K562 (cell line): ENCODE data around the gene RTBDN. TPM values are rescaled to one million over a fixed set of nuclear protein-coding genes. Genes with fewer than 3 reads are reported as not detected.

ENCODE experiments used
- CTCF ChIP-seq, 3 experiments: IDR thresholded peaks in 2 of 3; conservative IDR thresholded peaks in 1 of 3; 2 replicates each; pipeline ENCODE4 v1.5.1; 2011 to 2012; ENCODE audit warnings: low read length in 3 of 3, mild to moderate bottlenecking in 3 of 3, control low read depth in 2 of 3, improper control_type of control experiment in 1 of 3, inconsistent platforms in 1 of 3, low read depth in 1 of 3, mixed read lengths in 1 of 3, moderate library complexity in 1 of 3; ENCODE audit not compliant: insufficient read depth in 2 of 3
- HDAC8 ChIP-seq: fragments of 450-650 bp; IDR thresholded peaks from 2 replicates; pipeline ENCODE4 v1.6.1; 2016; ENCODE audit warnings: mild to moderate bottlenecking, missing genetic modification characterization, moderate library complexity, missing compliant biosample characterization
- PHF20 ChIP-seq: fragments of 450-650 bp; IDR thresholded peaks from 2 replicates; pipeline ENCODE4 v1.6.1; 2018; ENCODE audit not compliant: partially characterized antibody
- RB1 ChIP-seq: fragments of 450-650 bp; IDR thresholded peaks from 2 replicates; pipeline ENCODE4 v1.6.1; 2017; ENCODE audit warnings: low read depth, mild to moderate bottlenecking
- SMC3 ChIP-seq: conservative IDR thresholded peaks from 2 replicates; pipeline ENCODE4 v1.6.1; 2011; ENCODE audit warnings: low read depth, low read length, improper control_type of control experiment; ENCODE audit not compliant: insufficient read depth
- TOE1 ChIP-seq, 2 experiments: fragments of 450-650 bp in 1 of 2; sonication (generic) in 1 of 2; formaldehyde crosslinking in 1 of 2; IDR thresholded peaks; 2 replicates each; pipeline versions ENCODE4 v1.7.1 to v1.8.0; 2016 to 2022; ENCODE audit warnings: borderline replicate concordance in 2 of 2, mild to moderate bottlenecking in 2 of 2, antibody characterized with exemption in 1 of 2, inconsistent platforms in 1 of 2, low read depth in 1 of 2, missing genetic modification reagents in 1 of 2, moderate library complexity in 1 of 2
- XRCC5 ChIP-seq: fragments of 200-400 bp; formaldehyde crosslinking; IDR thresholded peaks from 2 replicates; pipeline ENCODE4 v1.6.1; 2017; ENCODE audit warnings: low read depth, mild to moderate bottlenecking, low read length
- ZBTB7A ChIP-seq: IDR thresholded peaks from 2 replicates; pipeline ENCODE4 v1.6.1; 2011; ENCODE audit warnings: low read depth, mild to moderate bottlenecking, low read length, moderate library complexity, borderline replicate concordance; ENCODE audit not compliant: control insufficient read depth
- ZNF146 ChIP-seq: IDR thresholded peaks from one replicate; pipeline ENCODE4 v1.6.1; 2018; ENCODE audit warnings: missing compliant biosample characterization; ENCODE audit not compliant: unreplicated experiment
- ZNF224 ChIP-seq: sonication (generic); formaldehyde crosslinking; IDR thresholded peaks from 2 replicates; pipeline ENCODE4 v1.8.0; 2022; ENCODE audit warnings: mild to moderate bottlenecking, missing genetic modification reagents
- polyA plus RNA-seq, 8 experiments: library from polyadenylated mRNA; depleted of rRNA in 4 of 8; stranded (reverse) in 5 of 8; unstranded in 3 of 8; fragments of >200 nt; fragmentation: Nextera tagmentation in 2 of 8; fragmentation: Illumina TruSeq in 1 of 8; extraction: Ambion mirVana in 2 of 8; extraction: Trizol in 1 of 8; gene quantifications; 2 replicates each; pipeline versions ENCODE4 v1.2.1 to v1.2.3, GENCODE V29; 2011 to 2014; ENCODE audit warnings: inconsistent platforms in 1 of 8, missing spikeins in 1 of 8
- total RNA-seq, 7 experiments: library from RNA; depleted of rRNA in 6 of 7; stranded (reverse); fragments of >200 nt in 6 of 7; fragmentation: Illumina TruSeq in 2 of 7; extraction: Trizol in 2 of 7; gene quantifications; 2 replicates each; pipeline versions ENCODE4 v1.2.1 to v1.2.3, GENCODE V29; 2011 to 2021; ENCODE audit warnings: low replicate concordance in 1 of 7
- TF ChIP-seq, protein P1 (sequence below): IDR thresholded peaks from 2 replicates; pipeline ENCODE4 v1.6.1; 2011; ENCODE audit warnings: borderline replicate concordance, low read depth, mild to moderate bottlenecking, moderate library complexity, low read length; ENCODE audit not compliant: insufficient read depth, poor library complexity, severe bottlenecking
- TF ChIP-seq, protein P2 (sequence below): fragments of 450-650 bp; IDR thresholded peaks from 2 replicates; pipeline ENCODE4 v1.7.1; 2018; ENCODE audit warnings: mild to moderate bottlenecking, low read depth; ENCODE audit not compliant: partially characterized antibody
- TF ChIP-seq, protein P3 (sequence below): fragments of 450-650 bp; IDR thresholded peaks from 2 replicates; pipeline ENCODE4 v1.6.1; 2017; ENCODE audit warnings: antibody characterized with exemption, mild to moderate bottlenecking

RTBDN gene
- total and polyA plus RNA-seq, 9 of the 15 experiments (the other 6 are each of a cell fraction or from before 2014, with no cell fraction given), result 0.20 to 2.3 (median 0.72) TPM; not detected in 1

GRCh38 chr19:12777217-12778016 lies 57.0 kb downstream of the RTBDN start (continued):
- TF ChIP-seq, protein P1, sequence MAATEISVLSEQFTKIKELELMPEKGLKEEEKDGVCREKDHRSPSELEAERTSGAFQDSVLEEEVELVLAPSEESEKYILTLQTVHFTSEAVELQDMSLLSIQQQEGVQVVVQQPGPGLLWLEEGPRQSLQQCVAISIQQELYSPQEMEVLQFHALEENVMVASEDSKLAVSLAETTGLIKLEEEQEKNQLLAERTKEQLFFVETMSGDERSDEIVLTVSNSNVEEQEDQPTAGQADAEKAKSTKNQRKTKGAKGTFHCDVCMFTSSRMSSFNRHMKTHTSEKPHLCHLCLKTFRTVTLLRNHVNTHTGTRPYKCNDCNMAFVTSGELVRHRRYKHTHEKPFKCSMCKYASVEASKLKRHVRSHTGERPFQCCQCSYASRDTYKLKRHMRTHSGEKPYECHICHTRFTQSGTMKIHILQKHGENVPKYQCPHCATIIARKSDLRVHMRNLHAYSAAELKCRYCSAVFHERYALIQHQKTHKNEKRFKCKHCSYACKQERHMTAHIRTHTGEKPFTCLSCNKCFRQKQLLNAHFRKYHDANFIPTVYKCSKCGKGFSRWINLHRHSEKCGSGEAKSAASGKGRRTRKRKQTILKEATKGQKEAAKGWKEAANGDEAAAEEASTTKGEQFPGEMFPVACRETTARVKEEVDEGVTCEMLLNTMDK, result peak; percentile 80
- peak; percentile 90 for TF ChIP-seq XRCC5
- TF ChIP-seq SMC3, result peak; percentile 86
- TF ChIP-seq ZBTB7A, result peak; percentile 85
- TF ChIP-seq PHF20, result peak; percentile 14
- TF ChIP-seq RB1, result peak; percentile 85
- TF ChIP-seq, protein P2, sequence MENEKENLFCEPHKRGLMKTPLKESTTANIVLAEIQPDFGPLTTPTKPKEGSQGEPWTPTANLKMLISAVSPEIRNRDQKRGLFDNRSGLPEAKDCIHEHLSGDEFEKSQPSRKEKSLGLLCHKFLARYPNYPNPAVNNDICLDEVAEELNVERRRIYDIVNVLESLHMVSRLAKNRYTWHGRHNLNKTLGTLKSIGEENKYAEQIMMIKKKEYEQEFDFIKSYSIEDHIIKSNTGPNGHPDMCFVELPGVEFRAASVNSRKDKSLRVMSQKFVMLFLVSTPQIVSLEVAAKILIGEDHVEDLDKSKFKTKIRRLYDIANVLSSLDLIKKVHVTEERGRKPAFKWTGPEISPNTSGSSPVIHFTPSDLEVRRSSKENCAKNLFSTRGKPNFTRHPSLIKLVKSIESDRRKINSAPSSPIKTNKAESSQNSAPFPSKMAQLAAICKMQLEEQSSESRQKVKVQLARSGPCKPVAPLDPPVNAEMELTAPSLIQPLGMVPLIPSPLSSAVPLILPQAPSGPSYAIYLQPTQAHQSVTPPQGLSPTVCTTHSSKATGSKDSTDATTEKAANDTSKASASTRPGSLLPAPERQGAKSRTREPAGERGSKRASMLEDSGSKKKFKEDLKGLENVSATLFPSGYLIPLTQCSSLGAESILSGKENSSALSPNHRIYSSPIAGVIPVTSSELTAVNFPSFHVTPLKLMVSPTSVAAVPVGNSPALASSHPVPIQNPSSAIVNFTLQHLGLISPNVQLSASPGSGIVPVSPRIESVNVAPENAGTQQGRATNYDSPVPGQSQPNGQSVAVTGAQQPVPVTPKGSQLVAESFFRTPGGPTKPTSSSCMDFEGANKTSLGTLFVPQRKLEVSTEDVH, result no peak
- no peak for TF ChIP-seq ZNF224 (CRISPR knock-in tag)
- TF ChIP-seq CTCF (IDR thresholded peaks at IDR 0.05 in 2 of 3, conservative IDR thresholded peaks at IDR 0.05 in 1 of 3; ENCODE audit: insufficient read depth in 2 of 3, low read depth in 1 of 3, low read length in 3 of 3), result peak; percentile 90 to 96 (median 93)
- TF ChIP-seq, protein P3, sequence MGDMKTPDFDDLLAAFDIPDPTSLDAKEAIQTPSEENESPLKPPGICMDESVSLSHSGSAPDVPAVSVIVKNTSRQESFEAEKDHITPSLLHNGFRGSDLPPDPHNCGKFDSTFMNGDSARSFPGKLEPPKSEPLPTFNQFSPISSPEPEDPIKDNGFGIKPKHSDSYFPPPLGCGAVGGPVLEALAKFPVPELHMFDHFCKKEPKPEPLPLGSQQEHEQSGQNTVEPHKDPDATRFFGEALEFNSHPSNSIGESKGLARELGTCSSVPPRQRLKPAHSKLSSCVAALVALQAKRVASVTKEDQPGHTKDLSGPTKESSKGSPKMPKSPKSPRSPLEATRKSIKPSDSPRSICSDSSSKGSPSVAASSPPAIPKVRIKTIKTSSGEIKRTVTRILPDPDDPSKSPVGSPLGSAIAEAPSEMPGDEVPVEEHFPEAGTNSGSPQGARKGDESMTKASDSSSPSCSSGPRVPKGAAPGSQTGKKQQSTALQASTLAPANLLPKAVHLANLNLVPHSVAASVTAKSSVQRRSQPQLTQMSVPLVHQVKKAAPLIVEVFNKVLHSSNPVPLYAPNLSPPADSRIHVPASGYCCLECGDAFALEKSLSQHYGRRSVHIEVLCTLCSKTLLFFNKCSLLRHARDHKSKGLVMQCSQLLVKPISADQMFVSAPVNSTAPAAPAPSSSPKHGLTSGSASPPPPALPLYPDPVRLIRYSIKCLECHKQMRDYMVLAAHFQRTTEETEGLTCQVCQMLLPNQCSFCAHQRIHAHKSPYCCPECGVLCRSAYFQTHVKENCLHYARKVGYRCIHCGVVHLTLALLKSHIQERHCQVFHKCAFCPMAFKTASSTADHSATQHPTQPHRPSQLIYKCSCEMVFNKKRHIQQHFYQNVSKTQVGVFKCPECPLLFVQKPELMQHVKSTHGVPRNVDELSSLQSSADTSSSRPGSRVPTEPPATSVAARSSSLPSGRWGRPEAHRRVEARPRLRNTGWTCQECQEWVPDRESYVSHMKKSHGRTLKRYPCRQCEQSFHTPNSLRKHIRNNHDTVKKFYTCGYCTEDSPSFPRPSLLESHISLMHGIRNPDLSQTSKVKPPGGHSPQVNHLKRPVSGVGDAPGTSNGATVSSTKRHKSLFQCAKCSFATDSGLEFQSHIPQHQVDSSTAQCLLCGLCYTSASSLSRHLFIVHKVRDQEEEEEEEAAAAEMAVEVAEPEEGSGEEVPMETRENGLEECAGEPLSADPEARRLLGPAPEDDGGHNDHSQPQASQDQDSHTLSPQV, result peak; percentile 59
- no peak for TF ChIP-seq HDAC8 (tag)
- 0 out of 2 replicates have a peak, but pooled peaks have one; percentile 36 for TF ChIP-seq TOE1 (IDR thresholded peaks at IDR 0.05; ENCODE audit: borderline replicate concordance)
- no peak for TF ChIP-seq TOE1 (CRISPR knock-in tag; IDR thresholded peaks at IDR 0.05; ENCODE audit: borderline replicate concordance, low read depth)
- no peak for TF ChIP-seq ZNF146
